Measurements from ENCODE around the gene TRAIP.
A peak's percentile ranks its signal among the peaks of the same experiment; 100 is the strongest.
"Not testable (repeated sequence)": the region's sequence is repeated elsewhere in the genome, so short reads cannot be mapped to it uniquely, and the experiment has no call there.

TRAIP gene, protein sequence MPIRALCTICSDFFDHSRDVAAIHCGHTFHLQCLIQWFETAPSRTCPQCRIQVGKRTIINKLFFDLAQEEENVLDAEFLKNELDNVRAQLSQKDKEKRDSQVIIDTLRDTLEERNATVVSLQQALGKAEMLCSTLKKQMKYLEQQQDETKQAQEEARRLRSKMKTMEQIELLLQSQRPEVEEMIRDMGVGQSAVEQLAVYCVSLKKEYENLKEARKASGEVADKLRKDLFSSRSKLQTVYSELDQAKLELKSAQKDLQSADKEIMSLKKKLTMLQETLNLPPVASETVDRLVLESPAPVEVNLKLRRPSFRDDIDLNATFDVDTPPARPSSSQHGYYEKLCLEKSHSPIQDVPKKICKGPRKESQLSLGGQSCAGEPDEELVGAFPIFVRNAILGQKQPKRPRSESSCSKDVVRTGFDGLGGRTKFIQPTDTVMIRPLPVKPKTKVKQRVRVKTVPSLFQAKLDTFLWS

DNA sequence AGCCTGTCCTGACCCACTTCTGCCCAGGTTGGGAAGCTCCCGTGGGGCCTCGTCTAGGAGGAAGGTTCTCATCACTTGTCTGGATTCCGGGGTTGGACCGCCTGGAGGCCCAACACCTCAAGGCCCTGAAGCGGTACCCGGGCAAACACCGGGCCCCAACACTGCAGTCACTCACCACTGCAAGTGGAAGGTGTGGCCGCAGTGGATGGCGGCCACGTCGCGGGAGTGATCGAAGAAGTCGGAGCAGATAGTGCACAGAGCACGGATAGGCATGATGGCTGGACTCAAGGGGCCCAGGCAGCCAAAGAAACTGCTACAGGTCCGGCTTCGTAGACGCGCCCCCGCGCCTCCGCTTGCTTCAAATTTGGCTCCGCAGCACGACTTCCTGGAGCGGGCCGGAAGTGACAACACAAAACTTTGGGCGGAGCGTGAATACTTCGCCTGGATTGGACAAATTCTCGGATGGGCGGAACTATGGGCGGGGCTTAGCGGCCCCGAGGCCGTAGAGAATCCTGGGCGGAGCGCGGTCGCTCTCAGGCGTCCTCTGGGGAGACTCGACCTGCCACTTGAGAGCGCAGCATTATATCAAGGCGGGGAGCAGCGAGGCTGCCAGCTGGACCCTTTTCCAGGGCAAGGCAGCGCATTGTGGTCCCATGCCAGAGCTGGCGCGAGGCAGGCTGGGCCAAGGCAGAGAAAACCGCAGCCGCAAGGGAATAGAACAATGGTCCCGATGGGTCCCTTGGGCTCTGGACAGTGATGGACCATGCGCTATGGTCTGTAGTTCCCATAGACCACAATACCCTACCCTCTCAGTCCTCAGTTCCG, at the start of gene TRAIP:
Gene TRAIP, minus strand, starts transcription at position 384 of the 825 bp plus-strand sequence. Its CDS starts 111 bp downstream, at position 273.
- peak; percentile 95 for DNase-seq

DNA sequence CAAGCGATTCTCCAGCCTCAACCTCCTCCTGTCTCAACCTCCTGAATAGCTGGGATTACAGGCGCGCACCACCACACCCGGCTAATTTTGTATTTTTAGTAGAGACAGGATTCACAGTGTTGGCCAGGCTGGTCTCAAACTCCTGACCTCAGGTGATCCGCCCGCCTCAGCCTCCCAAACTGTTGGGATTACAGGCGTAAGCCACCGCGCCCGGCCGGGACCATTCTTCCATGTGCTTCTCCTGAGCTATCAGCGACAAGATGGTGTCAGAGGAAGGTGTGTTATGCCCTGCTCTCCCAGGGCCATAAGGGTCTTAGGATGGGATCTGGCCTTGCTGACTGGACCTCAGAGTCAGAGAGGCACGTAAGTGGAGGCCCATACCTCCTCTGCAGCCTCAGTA, 48.1 kb upstream of the TRAIP start:
- not testable (repeated sequence) for DNase-seq

DNA sequence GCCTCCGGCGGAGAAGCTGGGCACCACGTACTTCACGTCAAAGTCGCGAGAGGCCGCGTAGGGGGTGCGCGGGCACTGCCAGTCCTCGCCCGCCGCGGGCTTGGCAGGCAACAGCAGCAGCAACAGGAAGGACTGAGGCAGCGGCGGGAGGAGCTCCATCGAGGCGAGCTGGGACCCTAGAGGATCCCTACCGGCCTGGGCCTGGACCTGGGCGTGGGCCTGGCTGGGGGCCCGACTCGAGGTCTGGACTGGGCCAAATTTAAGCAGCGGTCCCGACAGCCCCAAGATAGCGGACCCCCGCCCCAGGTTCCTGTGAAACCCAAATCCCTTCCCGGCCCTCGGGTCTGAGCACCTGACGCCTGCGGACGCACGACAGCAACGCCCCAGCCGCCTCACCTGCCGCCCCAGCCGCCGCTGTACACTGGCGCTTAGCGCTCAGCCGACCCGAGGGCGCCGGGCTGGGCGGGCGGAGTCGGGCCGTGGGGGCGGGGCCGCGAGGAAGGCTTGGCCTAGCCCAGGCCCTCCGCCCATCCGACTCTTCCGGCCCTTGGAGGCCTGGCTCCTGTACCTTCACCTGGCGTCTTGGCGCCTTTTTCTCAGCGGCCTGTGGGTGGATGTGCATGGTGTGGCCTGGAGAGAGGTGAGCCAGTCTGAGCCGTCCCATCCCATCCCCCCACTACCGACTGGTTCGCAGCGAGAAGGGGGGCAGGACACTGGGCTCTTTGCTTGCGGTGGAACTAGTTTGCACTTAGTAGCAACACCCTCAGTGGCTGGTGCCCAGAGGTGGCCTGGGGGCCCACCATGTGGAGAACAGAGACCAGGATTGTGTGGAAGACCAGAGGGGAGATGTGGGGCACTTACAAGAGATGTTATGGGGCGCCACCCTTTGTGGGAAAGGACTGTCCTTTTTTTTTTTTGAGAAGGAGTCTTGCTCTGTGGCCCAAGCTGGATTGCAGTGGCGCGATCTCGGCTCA, 47.4 kb upstream of the TRAIP start, which contains the start of gene MST1R:
Gene MST1R, minus strand, starts transcription at position 423 of the 974 bp plus-strand sequence. Its CDS starts 264 bp downstream, at position 159.
- peak; percentile 81 for DNase-seq

DNA sequence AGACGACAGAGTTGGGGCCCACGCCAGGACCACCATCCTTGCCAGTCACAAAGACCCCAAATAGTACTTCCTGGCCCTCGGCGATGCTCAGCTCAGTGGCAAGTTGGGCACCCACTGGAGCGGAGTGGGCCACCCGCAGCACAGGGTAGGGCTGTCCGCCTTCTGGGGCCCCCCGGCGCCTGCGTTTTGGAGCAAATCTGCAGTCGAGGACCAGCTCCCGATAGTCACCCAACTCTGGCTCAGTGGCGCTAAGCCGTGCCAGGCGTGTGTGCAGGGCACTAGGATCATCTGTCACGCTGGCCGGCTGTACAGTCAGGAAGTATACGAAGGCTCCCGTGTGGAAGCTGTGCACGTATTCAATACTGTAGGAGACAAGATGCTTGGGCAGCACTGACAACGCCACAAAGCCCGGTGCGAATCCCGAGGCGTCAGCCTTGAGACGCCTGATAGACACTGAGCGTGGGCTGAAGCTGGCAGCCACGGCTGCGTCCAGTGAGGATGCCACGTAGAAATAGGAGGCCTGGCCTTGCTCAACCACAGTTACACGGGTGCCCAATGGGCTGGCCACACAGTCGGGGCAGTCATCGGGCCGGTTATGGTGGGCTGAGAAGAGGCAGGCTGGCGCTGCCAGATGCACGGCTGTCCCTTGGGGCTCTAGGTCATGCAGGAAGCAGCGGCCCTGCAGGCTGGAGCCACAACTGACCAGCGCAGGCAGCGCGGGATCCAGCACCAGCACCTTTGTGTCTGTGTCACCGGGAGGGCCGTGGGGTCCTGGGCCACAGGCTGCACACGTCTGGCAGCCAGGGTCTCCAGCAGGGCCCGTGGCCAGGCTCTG, 46.4 kb upstream of the TRAIP start:
- no peak for DNase-seq

DNA sequence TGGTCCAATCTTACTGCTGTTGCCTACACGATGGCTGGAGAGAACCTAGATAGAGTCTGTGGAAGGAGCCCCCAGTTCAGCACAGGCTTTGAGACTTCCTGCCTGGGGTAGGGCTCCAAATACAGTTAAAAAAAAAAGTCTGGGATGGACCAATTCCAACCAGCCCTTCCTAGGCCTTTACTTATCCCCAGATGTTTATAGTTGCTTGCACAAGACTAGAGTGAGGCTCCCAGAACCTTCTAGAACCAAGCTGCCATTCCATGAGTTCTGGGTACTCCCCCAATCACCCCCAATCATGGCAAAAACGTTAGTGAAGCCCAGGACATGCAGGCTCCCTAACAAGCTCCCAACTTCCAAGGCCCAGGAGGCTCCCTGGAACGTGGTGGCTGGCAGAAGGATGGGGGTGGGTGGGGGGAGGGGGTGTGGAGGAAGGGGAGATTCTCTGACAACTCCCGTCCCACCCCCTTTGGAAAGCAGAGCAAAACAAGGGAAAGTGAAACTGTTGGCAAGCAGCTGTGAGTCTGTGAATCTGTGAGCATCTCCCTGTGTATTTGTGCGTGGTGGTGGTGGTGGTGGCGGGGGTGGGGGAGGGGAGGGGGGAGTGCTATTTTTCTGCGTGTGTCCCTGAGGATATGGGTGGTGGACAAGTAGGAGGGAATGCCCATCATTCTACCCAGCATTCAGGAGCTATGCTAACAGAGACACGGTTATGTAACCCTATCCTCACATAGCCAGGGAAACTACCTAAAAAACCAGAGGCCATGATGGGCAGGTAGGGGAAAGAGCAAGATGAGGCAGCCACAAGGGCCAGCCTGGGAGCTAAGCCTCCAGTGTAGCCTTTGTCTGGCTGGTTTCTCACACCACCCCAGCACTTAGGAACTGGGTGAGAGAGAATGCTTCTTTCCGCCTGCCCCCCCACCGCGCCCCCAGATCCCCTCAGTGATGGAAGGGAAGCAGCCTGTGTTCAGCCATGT, 45.3 kb upstream of the TRAIP start:
- DNase-seq, result no peak

DNA sequence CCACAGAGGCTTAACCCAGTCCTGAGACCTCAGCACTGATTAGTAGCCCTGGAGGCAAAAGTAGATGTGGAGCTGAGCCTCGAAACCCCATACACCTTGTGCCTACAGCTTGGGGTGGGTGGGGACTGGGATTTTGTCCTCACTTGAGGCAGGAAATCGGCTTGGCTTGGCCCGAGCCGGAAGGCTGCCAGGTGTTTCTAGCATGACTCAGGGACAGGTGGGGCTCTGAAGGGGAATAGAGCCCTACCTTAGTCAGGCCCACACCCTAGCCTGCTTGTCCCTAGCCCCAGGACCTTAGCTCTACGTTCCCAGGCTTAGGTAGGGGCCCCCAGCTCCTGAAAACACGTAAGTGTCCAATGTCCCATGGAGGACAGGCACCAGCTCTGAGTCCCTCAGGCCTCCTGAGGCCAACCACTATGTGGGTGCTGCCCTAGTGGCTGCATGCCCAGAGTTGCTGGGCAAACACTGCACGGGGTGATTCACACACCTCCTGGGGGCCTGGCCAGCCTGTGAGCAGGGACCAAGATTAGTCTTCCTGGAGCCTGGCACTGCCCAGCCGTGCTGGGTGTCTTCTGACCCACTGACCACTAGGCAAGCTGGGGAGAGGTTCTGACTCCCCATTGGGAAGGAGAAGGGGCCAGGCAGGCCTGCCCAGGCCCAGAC, 44.3 kb upstream of the TRAIP start:
- no peak for DNase-seq

DNA sequence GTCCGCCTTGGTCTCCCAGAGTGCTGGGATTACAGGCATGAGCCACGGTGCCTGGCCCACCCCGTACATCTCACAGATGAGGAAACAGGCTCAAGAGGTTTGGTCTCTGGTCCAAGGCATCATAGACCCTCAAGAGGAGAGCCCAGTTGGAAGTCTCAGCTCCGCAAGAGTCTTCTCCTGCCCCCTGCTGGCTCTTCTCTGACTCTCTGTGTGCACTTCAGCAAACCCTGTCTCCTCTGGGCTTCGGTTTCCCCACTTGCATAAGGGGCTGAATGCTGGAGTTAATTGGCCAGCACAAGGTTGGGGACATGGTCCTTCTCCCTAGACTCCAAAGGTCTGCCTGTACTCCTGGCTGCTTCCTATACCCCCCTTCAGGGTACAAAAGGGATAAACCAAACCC, 43.5 kb upstream of the TRAIP start:
- DNase-seq, result no peak

DNA sequence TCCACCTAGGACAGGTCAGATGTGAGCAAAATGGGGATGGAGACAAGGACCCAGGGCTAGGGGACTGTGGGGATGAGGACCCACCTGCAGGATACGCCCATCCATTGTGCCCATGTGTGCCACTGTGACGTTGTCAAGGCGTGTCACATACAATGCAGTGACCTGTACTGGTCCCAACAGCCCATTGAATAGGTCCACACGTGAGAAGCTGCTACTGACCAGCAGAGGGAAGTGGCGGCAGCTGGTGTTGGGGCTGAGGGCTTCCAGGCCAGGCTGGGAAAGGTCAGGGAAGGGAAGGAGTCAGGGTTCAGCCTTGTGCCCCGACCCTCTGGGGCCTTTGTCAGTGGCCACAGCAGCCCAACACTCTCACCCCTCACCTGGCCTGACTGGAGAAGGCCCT, 42.6 kb upstream of the TRAIP start:
- no peak for DNase-seq

DNA sequence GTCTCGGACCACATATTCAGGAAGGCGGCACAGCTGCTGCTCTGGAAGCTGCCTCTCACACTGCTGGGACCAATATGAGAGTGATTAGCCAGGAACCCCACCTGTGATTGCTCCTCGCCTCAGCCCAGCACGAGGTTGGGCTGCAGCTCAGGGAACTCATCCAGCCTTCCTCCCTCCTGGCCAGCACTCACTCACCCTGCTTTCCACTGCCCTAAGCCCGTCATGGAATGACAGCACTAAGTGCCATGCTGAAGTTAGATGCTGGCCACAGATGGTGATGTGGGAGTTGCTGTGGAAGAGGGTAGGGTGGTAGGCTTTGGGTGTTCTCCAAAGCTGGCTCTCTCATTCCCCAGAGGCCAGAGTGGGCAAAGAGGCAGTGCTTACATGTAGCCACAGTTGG, 40.0 kb upstream of the TRAIP start:
- DNase-seq, result no peak

DNA sequence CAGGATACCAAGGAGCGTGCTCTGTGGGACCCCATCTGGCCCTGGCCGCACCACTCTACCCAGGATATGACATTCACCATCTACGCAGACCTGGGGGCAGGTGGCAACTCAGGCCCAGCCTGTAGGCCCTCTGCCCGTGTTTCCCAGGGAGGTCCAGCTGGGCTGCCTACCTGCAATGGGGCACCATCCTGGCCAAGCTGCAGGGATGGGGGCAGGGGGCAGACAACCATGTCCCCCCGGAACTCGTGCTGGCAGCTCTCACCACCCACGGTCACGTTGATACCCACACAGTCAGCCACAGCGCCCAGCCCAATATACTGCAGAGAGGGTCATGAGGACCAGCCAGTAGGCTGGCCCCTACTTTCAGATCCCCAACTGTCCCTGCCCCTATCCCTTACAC, 39.4 kb upstream of the TRAIP start:
- DNase-seq, result no peak

DNA sequence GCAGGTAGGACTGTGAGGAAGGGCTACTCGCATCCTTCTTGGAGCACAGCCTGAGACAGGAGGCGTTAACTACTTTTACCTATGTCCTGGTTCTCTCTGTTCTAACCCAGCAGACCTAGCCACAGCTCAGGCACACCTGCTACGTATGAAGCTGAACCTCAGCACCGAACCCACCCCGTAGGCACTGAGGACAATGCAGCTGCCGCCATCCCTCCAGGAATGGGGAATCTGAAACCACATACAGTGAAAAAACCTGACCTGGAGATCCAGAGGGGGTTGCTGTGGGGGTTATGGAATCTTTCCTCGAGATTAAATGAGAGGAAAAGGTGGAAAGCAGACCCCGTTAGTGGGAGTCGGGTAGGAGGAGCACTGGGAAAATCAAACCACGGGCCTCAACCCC, 32.9 kb upstream of the TRAIP start:
- no peak for DNase-seq

DNA sequence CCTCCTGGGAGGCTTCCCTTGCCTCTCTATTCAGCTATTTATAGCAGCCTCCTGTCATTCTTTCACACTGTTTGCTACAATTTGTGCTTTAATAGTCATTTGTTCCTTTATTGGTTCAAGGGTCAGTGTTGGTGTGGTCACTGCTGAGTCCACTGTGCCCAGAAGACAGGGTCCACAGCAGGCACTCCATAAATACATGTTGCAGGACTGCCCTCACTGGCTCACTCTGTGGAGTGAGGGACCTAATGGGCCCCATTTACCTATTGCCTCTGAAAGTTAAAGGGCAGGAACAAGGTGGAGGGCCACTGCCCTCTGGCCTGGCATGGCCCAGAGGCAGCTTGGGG, 30.5 kb upstream of the TRAIP start:
- DNase-seq, result no peak

DNA sequence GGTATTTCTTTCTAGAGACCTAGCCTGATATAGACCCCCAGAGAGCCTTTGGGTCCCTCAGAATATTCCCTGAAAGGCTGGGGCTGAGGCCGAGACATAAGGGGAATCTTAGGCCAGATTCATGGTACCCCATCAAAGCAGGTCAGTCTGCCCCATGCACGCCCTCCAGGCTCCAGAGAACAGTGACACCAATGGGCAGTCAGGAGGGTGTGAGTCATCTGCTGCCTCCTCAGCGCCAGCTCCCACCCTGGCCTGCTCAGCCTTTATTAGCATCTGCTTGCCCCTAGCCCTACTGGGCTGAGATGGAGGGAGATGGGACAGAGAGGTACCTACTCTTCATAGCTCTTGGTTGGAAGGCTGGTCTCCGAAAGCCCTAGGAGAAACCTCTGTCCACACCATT, 27.6 kb upstream of the TRAIP start:
- DNase-seq, result no peak

DNA sequence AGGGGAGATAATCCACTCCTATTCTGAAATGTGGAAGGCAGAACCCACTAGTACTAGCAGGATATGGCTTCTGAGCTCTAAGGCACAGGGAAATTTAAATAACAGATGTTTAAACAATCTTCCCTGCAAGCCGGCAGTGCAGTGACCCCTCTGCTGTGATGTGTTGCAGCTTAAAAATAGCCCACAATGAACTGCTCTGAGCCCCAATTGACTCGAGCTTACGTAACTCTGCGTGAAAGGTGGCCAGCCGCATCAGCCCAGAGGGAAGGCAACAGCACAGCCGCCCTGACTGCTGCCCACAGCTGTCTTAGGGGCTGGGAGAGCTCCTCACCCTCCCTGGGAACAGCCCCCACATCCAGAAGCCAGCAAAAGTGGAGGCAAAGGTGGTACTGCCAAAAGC, 25.8 kb upstream of the TRAIP start:
- no peak for DNase-seq

DNA sequence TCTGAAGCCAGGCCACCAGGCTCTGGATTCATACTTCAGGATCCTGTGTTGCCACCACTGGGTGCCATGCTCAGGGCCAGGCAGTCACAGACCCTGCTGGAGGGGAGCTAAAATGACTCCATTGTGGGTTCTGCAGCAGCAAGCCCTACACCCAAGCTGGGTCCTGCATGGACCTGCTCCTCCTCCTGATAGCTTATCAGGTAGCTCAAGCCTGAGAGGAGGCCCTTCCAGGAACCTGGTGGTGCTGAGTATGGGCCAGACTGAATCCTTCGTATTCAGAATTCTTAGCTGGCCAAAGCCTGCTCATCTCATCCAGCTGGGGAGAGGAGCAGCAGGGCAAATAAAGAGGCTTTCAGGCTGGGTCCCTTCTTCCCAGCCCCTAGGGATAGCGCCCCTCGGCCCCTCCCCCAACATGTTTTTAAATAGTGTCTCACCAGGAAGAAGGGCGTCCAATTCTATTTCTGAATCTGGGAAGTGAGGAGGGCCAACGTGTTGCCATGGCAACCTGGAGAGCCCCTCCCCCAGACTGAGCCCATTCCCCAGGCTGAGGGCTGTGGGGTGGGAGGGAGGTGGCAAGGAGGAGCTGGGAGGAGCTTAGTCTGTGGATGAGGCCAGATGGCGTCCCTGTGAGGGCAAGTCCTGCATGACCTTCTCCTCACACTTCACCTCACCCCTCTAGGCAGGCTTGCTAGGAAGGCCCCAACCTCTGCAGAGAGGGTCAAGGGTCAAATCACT, 24.4 kb upstream of the TRAIP start:
- DNase-seq, result no peak

DNA sequence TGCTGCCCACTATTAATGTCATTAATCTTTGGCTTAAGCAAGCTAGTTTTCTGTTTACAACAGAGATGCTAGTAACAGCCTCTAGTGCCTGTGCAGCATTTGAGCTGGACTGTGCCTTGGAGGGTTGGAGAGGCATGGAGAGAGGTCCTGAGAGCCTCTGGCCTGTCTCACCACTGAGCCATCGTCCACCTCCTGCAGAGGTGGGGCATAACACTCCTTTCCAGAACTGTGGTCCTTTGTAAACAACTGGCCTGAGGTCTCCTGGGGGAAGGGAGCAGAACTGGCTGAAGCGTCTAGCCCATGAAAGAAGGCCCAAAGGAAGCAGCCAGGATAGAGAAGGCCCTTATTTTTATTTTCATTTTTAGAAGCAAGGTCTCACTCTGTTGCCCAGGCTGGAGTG, 23.4 kb upstream of the TRAIP start:
- no peak for DNase-seq

DNA sequence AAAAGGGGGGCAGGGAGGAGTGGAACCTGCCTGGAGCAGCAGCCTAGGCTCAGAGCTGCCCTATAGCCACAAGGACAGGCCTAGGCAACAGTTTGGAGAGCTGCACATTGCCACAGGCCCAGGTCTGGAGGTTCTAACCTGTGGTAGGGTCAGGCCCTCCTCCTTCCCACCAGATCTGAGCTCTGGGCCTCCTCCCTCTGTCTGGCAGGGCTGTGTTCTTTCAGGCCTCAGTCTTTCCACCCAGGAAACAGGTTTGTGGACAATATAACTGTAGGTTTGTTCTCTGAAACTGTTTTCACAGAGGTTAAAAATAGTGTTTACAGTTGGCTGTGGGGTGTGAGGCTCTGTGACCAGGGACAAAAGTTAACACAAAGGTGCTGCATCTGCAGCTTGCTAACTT, 22.3 kb upstream of the TRAIP start:
- no peak for DNase-seq

DNA sequence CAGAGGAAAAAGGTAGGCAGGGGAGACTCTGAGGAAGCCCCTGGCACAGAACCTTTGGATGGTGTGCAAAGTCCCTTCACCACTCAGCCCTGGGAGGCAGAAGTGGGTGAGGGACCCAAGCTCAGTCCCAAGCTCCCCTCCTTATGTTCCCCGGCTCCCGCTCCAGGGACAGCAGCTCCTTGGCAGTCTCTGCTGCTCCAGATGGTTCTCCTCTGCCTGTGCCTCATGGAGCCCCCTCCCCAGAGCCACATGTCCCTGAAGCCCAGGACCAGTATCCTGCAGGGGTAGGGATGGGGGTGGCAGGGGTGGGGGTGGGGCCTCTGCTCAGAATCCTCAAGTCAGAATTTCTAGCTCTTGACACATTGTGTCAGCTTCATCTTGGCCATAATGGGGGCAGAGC, 21.4 kb upstream of the TRAIP start:
- DNase-seq, result no peak

DNA sequence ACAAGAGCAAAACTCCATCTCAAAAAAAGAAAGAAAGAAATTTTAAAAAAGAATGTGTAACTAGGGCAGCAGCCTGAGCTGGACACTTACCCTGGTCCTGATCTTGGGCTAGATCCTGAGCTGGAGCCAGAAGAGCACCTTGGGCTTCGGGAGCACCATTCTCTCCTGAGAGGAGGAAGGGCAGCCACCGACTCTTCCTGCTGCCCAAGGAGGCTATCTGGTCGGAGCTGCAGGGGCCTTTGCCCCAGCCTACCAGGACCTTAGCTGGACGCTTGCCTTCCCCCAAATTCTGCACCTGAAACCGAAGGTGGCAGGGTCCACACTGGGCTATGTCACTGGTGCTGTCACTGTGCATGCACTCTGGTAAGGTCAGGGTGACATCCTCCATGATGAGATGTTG, 20.2 kb upstream of the TRAIP start:
- no peak for DNase-seq

All from activated CD8-positive, alpha-beta memory T cell treated with anti-CD3 and anti-CD28 coated beads, Interleukin-2, amount 50 U/mL, for 4 hours (primary cell).